Glomerular visceral epithelial cell (primary cell): ENCODE data around the gene THSD4.
"Not testable (repeated sequence)": the region's sequence is repeated elsewhere in the genome, so short reads cannot be mapped to it uniquely, and the experiment has no call there.

Experiments used
- DNase-seq: peaks from one replicate; pipeline ENCODE4 v3.0.0-alpha.2; 2016; ENCODE audit errors: extremely low spot score

THSD4 gene

DNA sequence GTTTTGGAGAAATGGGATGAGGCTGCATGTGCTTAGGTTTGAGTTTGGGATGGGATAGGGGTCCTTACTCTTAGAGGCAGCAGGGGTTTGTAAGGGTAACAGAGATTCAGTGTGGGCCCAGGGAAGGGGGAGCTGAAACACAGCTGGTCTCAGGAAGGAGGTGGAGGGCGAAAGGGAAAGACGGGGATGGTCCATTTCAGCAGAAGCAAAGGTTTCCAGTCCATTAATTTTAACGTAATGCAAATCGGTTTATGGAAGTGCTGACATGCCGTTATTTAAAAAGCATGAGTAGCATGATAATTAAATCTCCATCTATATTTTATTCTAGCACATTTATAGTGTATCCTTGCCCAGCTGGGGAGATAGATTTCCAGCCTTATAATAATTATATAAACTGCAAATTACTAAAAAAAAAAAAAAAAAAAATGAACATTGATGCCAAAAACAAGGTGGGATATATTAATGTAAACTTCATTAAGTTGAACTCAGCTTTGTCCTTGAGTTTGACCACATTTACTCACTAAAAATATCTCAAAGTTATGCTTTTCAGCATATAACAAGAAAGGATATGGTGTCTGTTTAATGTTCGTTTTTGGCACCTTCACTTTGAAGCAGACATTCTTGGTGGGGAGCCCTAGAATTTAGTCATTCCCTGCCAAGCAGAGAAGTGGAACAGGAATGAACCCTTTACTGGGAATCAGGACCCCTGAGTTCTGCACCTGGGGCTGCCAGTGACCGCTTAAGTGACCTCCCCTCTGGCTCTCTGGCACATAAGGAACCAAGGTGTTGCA, 234.7 kb downstream of the THSD4 start:
- DNase-seq = no peak

DNA sequence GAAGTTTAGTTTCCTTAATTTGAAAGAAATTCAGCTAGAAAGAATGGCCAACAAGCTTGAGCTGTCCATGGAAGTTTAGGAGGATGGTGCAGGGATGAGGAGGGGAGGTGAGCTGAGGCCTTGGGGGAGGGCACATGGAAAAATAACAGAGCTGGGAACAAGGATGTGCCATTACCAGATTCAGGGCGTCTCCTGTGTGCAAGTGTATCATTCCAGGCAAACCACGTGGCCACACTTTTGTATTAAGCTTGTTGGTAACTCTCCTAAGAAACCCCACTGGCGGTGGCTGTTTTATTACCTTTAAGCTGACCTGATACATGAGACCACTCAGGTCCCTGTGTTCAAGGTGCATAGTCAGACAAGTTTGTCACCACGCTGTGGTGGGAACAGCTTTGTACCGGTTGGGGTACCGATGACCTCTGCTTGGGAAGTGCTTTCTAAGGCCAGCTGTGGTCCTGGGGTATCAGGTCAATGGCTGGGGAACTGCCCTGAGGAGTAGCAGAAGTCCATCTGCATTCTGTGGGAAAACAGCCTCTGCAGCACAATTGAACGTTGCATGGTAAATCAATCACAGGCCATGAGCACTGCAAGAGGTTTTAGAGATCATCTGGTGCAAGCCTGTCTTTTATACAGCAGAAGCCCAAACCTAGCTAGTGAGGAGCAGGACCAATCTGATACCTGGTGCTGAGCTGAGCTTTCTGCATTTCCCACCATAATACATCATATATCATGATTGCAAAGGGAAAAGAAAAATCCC, 235.5 kb downstream of the THSD4 start:
- DNase-seq = no peak

DNA sequence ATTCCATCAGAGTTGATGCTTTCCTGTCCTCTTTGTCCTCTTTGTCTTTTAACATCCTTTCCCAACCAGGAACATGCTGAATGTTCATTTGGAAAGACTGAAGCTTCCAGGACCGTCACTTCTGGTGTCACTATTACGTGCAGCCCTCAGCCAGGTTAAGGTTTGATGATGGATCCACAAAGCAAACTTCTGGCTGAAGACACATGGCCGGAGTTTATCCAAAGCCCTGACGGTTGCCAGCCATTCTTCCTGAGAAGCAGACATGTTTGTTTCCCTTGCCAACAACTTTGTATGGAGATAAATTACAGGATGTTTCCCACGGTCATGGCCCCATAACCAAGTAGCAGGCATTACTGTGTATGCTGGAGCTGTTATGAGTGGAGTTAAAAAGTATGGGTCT, 236.9 kb downstream of the THSD4 start:
- no peak for DNase-seq

DNA sequence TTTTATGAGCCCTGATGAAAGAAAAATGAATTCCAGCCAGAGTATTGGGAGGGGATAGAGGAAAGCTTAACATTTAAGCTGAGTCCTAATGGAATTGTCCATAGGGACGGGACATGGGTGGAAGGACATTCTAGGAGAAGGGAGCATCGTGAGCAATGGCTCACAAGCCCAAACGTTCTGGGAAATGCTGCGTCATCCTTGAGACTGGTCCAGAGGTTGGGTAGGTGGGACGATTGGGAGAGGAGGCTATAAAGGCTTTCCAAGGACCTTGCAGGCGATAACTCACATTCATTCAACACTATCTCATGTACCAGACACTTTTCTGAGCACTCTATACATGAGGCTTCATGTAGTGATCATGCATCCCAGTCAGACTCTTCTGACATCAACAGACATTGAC, 237.5 kb downstream of the THSD4 start:
- DNase-seq = no peak

DNA sequence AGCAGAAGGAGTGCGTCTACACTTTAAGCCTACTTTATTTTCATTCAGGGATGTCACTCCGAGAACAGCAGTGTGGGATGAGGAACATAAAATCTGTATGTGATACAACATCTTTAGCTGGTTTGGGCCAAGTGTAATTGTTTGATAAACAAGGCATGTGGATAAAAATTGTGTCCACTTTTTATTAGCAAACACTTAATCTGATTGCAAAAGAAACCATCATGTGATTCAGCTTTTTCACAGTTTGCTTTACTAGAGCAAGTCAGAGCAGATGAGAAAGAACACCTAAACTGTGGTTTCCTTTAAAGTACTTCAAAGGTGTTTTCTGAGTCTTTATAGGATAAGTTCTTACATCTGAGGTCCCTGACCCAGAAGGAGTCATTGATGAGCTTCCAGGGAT, 237.9 kb downstream of the THSD4 start:
- DNase-seq = no peak

DNA sequence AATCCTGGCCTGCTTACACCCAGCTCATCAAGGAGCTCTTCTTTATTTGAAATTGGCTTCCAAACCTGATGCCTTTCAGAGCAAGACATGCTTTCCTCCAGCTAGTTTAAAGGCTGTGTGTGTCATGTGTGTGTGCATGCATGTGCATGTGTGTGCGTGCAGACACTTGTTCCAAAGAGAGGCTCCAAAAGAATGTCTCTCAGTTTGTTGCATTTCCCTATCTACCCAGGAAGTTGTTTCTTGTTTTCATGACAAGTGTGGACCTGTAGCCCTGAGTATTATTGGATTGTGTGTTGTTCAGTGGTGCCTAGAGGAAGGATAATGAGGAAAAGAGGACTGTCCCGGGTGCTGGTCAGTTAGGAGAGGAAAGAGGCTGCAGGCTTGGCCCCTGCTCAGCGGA, 240.0 kb downstream of the THSD4 start:
- no peak for DNase-seq

DNA sequence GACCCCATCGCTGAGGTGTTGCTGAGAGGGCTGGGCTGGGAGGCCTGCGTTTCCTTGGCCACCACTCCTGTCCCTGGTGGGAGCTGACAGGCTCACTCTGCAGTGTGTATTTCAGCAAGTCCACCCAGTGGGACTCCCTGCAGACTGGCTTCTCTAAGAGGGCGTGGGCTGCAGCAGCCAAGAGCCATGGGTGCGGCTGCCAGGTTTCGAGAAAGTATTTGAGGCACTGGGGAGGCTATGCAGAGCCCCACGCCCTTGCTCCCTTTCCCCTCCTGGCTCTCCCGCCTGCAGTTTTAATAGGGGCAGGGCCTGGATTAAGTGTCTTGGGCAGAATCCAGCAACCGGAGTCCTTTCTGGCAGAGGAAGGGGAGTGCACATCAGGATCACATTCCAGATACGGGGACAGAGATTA, 242.1 kb downstream of the THSD4 start:
- DNase-seq = no peak

DNA sequence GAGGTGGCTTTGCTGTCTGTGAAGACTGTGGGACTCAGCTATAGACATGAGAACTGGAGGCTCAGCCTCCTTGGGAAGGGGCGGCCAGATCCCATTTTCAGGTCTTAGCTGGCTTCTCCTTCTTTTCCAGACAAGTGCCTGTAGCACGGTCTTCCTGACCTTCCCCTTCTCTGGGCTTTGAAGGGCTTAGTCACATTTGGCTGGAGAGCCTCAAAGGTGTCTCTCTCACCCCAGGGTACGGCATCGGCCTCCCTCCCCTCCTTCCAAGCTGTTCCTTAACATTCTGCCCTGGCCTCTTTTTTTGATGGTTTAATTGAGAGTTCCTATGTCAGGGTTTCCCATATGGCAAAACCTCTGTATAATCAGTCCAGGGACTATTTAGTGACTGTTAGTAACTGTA, 242.7 kb downstream of the THSD4 start:
- no peak for DNase-seq

DNA sequence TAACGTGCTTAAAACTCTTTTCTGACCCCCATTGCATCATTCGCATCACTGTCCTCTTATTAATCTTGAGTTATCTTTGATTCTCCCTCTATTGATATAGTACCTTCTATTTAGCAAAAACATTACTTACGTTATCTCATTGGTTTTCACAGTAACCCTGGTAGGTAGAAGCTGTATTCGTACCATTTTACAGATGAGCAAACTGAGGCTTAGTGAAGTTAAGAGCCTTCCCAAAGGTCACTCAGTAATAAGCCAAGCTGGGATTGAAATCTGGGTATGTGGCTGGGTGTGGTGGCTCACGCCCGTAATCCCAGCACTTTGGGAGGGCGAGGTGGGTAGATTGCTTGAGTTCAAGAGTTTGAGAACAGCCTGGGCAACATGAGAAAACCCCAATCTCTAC, 244.0 kb downstream of the THSD4 start:
- DNase-seq = no peak

DNA sequence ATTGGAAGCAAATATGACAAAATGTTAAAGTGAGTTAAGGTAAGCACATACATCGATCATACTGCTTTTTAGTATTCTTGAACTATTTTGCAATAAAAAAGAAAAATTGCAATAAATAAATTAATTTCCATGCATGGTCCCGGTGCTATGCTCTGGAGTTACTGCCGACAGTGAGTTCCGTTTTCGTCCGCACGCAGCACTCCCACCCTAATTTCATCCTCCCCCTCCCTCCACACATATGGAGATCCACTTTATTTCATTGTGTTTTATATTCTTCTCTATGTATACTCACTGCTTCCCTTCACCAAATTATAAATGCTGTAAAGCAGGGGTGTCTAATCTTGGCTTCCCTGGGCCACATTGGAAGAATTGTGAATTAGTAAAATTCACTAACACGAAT, 247.3 kb downstream of the THSD4 start:
- no peak for DNase-seq

DNA sequence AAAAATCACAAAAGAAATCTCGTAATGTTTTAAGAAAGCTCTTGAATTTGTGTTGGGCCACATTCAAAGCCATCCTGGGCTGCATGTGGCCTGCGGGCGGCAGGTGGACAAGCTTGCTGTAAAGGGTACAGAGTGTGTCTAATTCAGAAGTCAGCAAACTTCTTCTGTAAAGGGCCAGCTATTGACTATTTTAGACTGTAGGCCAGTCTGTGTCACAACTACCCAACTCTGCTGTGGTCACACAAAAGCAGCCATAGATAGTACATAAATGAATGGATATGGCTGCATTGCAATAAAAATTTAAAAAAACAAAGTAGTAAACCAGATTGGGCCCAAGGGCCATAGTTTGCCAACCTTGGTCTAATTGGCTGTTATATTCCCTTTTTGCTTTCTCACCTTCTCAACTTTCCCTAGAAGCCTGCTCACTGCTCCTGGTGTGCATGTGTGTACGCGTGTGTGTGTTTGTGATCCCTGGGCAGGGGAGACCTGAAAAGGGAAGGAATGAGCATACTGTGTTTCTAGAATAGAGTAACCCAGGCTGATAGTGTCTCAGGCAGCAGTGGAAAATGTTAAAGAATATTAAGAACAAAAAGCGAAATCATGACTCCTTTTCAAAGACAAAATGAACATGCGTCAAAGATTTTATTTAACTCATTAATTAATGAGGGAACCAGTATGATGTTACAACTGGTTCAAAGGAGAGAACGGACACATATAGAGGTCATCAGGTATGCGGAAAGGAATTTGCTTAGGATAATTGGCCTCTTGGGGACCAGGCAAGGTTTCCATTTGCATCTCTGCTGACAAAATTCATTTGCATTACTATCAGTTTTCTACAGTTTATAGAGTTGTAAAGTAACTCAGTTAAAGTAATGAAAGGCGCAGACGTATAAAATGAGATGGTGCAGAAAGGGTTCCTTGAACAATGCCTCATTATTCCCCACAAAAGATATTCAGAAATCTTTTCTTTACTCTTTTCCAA, 248.0 kb downstream of the THSD4 start:
- DNase-seq = no peak

DNA sequence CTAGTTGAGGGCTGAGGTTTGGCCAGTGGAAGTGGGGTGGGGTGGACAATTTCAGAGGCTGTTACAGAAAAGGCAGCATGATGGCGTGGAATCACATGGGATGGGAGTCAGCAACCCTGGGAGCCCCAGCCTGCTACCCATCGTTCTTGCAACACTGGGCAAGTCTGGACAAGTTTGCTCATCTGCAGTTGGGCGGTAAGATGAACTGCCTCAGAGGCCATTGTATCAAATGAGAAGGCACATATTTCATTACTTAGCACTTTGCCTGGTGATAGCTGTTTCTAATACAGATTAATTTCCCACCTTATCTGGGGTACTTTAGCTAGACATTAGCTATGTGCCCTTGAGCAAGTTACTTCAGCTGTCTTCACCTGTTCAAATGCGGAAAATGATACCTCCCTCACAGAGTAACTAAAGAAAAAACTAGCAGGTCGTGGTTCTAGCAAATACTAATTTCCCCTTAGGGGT, 248.9 kb downstream of the THSD4 start:
- peak; percentile 4 for DNase-seq

DNA sequence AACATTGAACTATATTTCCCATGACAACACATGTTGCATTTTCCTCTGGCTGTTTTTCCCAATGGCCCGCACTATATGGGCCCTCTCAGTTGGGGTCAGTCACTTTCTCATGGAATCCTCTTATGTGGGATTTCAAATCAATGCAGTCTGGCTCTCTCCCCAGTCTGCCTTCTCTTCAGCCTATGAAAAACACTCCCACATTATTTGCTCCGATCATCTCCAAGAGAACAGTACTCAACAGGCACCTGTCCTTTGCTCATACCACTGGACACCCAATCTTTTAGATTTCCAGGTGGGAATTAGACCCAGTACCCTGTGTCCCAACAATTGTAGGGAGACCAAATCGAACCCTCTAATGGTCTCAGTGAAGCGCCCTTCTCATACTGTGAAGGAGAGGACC, 251.3 kb downstream of the THSD4 start:
- no peak for DNase-seq

DNA sequence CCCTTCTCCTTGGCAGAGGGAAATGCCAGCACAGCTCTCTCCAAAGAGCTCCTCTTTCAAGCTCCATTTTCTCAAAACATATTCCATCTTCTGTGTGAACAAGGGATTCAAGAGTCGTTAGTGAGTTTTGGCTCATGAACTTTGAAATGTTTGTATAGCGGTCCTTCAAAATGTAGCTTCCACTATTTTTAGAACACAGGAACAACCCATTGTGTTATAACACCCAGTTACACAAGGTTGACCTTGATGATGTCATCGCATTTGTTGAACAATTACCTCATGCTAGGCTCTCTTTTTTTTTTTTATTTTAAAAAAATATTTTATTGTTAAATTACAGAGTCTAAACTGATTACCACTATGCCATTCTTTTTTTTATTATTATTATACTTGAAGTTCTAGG, 251.7 kb downstream of the THSD4 start:
- no peak for DNase-seq

DNA sequence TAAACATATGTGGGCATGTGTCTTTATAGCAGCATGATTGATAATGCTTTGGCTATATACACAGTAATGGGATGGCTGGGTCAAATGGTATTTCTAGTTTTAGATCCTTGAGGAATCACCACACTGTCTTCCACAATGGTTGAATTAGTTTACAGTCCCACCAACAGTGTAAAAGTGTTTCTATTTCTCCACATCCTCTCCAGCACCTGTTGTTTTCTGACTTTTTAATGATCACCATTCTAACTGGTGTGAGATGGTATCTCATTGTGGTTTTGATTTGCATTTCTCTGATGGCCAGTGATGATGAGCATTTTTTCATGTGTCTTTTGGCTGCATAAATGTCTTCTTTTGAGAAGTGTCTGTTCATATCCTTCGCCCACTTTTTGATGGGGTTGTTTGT, 252.5 kb downstream of the THSD4 start:
- DNase-seq = not testable (repeated sequence)

DNA sequence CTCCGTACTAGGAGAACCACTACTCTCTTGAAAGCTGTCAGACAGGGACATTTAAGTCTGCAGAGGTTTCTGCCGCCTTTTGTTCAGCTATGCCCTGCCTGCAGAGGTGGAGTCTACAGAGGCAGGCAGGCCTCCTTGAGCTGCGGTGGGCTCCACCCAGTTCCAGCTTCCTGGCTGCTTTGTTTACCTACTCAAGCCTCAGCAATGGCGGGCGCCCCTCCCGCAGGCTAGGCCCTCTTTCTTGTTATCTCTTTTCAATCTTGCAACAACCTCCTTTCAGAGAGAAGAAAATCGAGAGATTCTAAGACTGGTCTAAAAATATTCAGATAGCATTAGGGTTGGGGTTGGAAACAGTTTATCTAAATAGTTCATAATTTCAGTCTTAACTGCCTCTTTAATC, 257.5 kb downstream of the THSD4 start:
- not testable (repeated sequence) for DNase-seq

DNA sequence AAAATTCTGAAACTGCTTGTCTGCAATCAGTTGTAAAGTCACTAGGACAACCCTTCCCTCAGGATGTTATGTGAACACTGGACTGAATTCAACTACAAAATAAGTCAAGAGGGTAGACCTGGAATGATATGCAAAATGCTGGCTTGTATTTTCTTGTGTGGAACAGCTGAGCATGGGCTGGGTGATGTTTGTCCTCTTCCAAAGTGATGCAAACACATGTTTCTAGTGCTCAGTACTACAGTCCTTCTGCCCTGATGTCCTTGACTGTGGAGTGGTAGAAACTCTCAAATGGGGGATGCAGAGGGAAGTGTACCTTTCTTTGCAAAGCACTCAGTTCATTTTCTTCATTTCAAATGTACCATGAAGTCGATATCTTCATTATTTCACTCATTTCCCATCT, 258.6 kb downstream of the THSD4 start:
- DNase-seq = no peak

DNA sequence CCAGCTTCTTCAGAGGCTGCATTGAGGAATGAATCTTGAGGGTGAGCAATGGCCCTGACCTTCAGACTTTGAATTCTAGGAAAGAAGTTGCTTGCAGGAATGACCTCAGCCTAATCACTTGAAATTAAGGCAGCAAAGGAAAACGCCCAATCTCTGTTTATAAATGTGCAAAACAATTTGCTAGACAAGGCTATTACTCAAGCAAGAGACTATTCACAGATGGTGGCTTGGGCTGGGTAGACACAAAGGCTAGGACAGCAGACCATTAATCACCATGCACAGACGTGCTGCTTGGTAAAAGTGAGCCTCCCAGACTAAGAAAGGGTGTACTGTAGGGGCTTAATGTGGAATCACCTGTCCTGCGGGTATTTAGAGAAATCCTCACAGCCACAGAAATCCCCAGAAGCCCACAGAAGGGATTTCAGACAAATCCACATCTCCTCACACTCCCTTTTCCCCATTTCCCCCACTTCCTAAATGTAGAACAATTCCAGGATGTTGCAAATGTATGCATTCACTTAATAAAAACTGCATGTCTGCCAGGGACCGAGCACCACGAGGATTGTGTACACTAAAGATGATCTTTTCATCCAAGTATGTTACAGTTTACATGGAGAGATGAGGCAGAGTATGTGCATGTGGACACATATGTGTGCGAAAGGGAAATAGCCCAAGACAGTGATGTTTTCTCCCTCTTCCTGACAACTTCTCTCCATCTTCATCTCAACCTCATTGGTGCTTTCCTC, 259.5 kb downstream of the THSD4 start:
- DNase-seq = no peak

DNA sequence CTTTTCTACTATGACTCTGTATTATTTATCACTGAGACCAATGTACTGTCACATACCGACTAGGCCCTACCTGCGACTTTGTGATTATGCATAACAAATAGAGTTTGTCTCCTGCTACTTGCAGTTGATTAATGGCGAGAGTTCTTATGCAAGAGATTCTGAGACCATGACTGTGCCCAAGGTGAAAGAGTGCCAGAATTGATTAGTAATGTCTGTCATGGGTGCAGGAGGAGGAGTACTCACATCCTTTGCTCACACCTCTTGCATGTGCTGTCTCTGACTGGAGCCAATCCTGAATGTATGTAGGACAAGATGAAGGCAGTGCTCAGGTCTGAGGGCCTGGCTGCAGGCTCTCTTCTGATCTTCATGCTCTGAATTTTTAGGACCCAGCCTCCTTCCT, 260.7 kb downstream of the THSD4 start:
- no peak for DNase-seq

DNA sequence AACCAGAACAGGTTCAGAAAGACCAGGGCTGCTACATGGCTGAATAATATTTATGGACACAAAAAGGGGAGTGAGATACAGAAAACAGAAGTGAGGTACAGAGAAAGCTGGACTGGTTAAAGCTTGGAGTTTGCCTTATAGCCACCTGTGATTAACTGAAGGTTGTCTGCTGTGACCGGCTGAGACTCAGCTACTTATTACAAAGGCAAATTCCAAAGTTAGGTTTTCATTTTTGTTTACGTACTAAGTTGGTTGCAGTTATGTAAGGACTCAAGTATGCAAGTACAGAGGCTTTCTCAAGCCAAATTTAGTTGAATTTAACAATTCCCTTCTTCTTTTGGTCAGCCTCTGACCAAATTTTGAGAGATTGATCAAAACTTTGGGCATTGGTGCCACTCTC, 264.6 kb downstream of the THSD4 start:
- no peak for DNase-seq

DNA sequence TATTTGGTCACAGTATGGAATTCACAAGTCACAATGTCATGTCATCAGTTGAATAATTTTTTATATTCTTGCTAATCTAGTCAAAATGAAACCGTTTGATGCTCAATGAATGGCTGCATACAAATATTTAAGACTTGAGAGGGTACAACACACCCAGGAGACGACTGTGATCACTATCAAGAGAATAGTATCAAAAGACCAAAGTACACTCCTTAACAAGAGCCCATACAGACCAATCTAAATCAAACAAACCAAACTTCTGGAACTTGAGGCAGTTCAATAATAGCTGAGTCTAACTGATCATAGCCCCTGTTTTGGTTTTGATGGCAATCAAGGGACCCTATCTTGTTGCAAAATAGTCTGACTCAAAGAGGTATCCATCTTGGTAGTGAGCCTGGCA, 265.1 kb downstream of the THSD4 start:
- no peak for DNase-seq
